CD1c-positive myeloid dendritic cell (primary cell): ENCODE data around the gene SCARB1.

Experiments used
- DNase-seq: peaks from one replicate; pipeline ENCODE4 v3.0.0-alpha.2; 2016; ENCODE audit errors: extremely low spot score

Gene SCARB1

GRCh38 chr12:124760560-124760959 lies 103.1 kb downstream of the SCARB1 start:
- DNase-seq, result no peak

GRCh38 chr12:124759841-124760503 lies 103.7 kb downstream of the SCARB1 start:
- peak; percentile 63 for DNase-seq

- no peak for DNase-seq
Observed at GRCh38 chr12:124758266-124759220, 105.1 kb downstream of the SCARB1 start.

- no peak for DNase-seq
Observed at GRCh38 chr12:124757329-124757728, 106.3 kb downstream of the SCARB1 start.

- peak; percentile 86 for DNase-seq
Observed at GRCh38 chr12:124756760-124757159, 106.9 kb downstream of the SCARB1 start.

- DNase-seq, result peak; percentile 63
Observed at GRCh38 chr12:124756166-124756565, 107.5 kb downstream of the SCARB1 start.

GRCh38 chr12:124755801-124756148 lies 107.9 kb downstream of the SCARB1 start:
- DNase-seq, result no peak

GRCh38 chr12:124754949-124755800 lies 108.5 kb downstream of the SCARB1 start:
- DNase-seq, result peak; percentile 84

GRCh38 chr12:124754491-124754890 lies 109.2 kb downstream of the SCARB1 start:
- DNase-seq, result no peak

GRCh38 chr12:124753993-124754392 lies 109.7 kb downstream of the SCARB1 start:
- DNase-seq, result no peak

GRCh38 chr12:124753228-124753591 lies 110.5 kb downstream of the SCARB1 start:
- DNase-seq, result no peak

GRCh38 chr12:124752437-124753227 lies 111.0 kb downstream of the SCARB1 start:
- peak; percentile 44 for DNase-seq

- no peak for DNase-seq
Observed at GRCh38 chr12:124751654-124752355, 111.9 kb downstream of the SCARB1 start.

GRCh38 chr12:124750787-124751471 lies 112.7 kb downstream of the SCARB1 start:
- DNase-seq, result no peak

GRCh38 chr12:124750149-124750656 lies 113.5 kb downstream of the SCARB1 start:
- DNase-seq, result no peak

- no peak for DNase-seq
Observed at GRCh38 chr12:124749725-124750124, 113.9 kb downstream of the SCARB1 start.

- peak; percentile 45 for DNase-seq
Observed at GRCh38 chr12:124747426-124748161, 116.1 kb downstream of the SCARB1 start.

GRCh38 chr12:124746649-124747425 lies 116.8 kb downstream of the SCARB1 start:
- DNase-seq, result no peak
